Epidermal melanocyte (primary cell): ENCODE results near the gene HAUS2.
A peak's percentile ranks its signal among the peaks of the same experiment; 100 is the strongest.
"Not testable (repeated sequence)": the region's sequence is repeated elsewhere in the genome, so short reads cannot be mapped to it uniquely, and the experiment has no call there.

Experiments
- DNase-seq: peaks from one replicate; pipeline ENCODE4 v3.0.0; 2011; ENCODE audit warnings: low spot score; ENCODE audit not compliant: insufficient read length

Gene HAUS2

GRCh38 chr15:42548249-42549031 lies at the start of gene HAUS2, which contains the start of gene LRRC57:
TSS of gene HAUS2 (plus strand) at chr15:42548838. CDS start at chr15:42548873, 35 bp downstream.
TSS of gene LRRC57 (minus strand) at chr15:42548793. CDS start at chr15:42548434, 359 bp downstream.
- DNase-seq = peak; percentile 86

DNA sequence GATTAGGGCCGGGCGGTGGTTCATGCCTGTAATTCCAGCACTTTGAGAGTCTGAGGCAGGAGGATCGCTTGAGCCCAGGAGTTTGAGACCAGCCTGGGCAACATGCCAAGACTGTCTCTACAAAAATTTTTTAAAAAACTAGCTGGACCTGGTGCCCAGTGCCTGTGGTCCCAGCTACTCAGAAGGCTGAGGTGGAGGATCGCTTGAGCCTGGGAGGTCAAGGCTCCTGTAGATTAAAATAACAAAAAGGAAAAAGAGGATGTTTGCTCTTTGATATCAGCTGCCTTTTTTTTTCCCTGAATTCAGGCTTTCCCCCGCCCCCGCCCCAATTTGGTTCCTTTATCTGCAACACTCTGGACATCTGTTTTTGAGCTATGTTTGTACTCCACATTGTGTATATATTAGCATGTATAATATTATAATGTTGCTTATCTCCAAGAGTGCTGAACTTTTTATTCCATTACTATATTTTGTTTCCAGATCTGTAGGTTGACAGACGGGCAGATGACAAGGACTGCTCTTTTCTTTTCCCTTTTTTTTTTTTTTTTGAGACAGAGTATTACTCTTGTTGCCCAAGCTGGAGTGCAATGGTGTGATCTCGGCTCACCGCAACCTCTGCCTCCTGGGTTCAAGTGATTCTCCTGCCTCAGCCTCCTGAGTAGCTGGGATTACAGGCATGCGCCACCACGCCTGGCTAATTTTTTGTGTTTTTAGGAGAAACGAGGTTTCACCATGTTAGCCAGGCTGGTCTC lies 48.6 kb upstream of the HAUS2 start:
- no peak for DNase-seq

DNA sequence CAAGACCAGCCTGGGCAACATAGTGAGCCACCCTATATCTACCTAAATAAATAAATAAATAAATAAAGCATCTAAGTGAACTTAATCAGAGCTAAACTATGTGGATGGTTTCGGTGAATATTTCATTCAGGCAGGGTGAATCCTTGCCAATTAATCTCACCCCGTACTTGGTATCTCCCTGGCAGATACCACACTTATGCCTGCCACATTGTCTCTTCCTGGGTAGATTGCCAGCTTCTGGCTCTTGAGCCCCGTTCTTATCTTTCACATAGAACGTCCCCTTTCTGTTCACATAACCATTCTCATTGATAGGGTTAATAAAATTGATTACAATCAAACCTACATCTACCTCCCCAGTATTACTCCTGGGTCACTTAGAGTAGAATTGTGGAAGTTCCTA lies 46.2 kb upstream of the HAUS2 start:
- no peak for DNase-seq

DNA sequence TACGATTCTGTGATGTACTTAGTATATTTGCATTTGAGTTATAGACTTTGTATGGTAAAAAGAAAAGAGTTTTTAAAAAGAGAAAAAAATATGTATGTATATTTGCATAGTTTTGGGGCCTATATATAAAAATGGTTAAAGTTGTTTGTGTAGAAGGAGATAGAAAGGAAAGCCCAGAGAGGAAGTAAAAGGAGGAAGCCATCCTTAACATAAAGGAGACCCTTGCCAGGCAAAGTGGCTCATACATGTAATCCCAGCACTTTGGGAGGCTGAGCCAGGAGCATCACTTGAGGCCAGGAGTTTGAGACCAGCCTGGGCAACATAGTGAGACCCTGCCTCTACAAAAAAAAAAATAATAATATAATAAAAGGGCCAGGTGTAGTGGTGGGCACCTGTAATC lies 44.8 kb upstream of the HAUS2 start:
- DNase-seq = no peak

- DNase-seq = no peak
Measured at GRCh38 chr15:42504631-42505030, 44.0 kb upstream of the HAUS2 start.

DNA sequence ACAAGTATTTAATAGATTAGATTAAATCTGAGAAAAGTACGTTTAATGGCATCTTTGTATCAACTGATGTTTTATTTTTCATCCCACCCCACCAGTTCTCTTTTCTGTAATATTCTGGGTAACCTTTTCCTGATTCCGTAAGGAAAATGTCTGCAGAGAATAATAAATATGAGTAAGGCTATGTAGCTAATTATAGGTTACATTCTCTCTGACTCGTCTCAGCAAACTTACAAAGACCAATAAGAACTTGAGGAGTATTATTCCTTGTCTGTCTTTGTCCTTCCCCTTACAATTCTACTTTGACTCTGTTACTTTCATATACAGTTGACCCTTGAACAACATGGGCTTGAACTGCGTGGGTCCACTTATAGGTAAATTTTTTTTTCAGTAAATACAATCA lies 41.1 kb upstream of the HAUS2 start:
- no peak for DNase-seq

GRCh38 chr15:42508263-42508690 lies 40.4 kb upstream of the HAUS2 start:
- no peak for DNase-seq

DNA sequence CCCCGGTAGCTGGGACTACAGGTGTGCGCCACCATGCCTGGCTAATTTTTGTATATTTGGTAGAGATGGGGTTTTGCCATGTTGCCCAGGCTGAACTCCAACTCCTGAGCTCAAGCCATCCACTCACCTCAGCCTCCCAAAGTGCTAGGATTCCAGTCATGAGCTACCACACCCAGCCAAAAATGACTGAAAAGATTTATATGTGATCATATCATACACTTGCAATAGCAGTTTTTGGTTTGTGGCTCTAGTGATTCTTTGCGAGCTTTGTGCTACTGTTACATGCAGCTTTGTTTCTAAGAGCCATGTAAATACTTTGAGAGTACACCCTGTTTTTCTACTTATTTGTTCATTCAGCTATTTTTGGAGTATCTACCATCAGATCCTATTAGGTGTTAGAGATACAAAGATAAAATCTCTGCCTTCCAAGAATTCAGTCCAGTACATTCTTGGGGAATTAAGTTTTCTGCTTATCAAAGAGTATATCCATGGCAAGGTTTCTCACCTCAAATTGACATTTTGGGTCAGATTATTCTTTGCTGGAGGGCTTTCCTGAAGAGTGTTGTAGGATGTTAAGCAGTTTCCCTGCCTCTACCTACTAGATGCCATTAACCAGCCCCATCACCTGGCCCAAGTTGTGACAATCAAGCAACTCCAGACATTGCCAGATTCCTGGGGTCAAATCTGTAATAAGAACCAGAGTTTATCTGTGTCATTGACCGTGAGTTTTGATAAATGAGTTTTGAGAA lies 38.2 kb upstream of the HAUS2 start:
- DNase-seq = no peak

DNA sequence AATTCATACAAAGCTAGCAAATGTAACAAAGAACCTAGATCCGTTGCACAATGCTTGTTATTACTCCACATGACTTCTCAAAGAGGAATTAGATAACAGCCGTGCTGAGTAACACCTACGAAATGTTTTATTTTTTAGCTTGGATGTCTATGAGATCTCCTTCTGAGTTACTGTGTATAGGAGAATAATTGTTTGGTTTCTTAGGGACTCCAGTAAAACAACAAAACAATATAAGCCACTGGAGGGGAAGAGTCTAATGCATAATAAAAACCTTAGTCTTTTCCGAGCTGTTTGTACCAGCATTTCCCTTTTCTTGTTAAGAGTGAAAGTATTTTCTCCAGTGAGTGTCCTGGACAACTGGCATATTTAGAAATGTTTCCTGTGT lies 37.6 kb upstream of the HAUS2 start:
- DNase-seq = no peak

DNA sequence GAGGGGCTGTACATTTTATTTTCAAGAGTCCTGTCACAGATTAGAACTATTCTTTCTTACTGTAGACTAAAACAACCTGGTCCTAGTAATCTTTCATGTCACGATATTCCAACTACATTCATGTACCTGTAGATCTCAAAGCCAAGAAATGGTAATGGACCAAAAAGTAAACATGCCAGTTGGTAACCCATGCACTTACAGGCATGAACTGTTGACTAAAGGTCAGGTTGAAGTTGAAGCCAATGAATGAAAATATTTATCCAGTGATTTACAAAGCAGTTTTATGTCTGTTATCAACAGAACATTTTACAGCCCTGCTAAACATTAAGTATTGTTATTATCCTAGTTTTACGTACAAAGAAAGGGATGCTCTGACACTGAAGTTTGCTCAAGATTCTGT lies 25.3 kb upstream of the HAUS2 start:
- no peak for DNase-seq

GRCh38 chr15:42528970-42529369 lies 19.7 kb upstream of the HAUS2 start:
- DNase-seq = no peak

DNA sequence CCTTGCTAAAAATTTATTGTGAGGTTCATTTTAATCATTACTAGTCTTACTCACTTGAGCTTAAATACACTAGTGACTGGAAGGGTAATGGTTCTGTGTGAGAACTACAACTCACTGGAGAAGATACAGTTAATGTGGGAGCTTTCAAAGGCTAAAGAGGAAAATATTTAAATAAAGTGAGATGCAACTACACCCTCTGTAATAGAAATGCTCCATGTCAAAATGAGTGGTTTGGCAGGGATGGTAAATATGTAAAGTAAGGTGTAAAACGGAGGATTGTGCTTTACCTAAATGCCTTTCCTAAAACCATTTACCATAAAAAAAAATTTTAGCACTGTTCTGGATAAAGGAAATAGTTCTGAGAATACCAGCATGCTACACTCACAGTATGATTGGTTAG lies 15.4 kb upstream of the HAUS2 start:
- no peak for DNase-seq

GRCh38 chr15:42544853-42545629 lies 3.6 kb upstream of the HAUS2 start:
- DNase-seq = no peak

- peak; percentile 28 for DNase-seq
Measured at GRCh38 chr15:42547918-42548248, 755 bp upstream of the HAUS2 start.

GRCh38 chr15:42549032-42549491 lies 424 bp downstream of the HAUS2 start:
- no peak for DNase-seq

- DNase-seq = no peak
Measured at GRCh38 chr15:42549741-42550392, 1.2 kb downstream of the HAUS2 start.

GRCh38 chr15:42553554-42553953 lies 4.9 kb downstream of the HAUS2 start:
- DNase-seq = no peak

DNA sequence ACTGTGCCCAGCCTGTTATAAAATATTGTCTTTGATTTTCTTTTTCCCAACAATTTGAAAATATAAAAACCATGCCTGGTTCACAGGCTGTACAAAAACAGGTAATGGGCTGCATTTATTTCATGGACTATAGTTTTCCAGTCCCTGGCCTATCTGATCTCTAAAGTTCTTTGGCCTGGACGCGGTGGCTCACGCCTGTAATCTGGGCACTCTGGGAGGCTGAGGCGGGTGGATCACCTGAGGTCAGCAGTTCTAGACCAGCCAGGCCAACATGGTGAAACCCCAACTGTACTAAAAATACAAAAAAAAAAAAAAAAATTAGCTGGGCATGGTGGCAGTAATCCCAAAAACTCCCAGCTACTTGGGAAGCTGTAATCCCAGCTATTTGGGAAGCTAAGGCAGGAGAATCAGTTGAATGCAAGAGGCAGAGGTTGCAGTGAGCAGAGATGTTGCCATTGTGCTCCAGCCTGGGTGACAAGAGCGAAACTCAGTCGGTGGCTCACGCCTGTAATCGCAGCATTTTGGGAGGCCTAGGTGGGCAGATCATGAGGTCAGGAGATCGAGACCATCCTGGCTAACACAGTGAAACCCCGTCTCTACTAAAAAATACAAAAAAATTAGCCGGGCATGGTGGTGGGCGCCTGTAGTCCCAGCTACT lies 8.0 kb downstream of the HAUS2 start:
- DNase-seq = not testable (repeated sequence)

- no peak for DNase-seq
Measured at GRCh38 chr15:42558739-42559138, 10.1 kb downstream of the HAUS2 start.
